Measurements from ENCODE around the gene PCYT1A.

- TF ChIP-seq PATZ1 (CRISPR knock-in tag; IDR thresholded peaks at IDR 0.05; ENCODE audit: borderline replicate concordance) (no peak), ZFP30 (CRISPR knock-in tag; IDR thresholded peaks at IDR 0.05) (no peak)
Measured at GRCh38 chr3:196323691-196324090, 36.2 kb upstream of the PCYT1A start.

All from SK-N-SH treated with all-trans-retinoic acid at 6 μM for 48 hours (cell line).